Coronary artery (tissue), 2 donors: Measurements from ENCODE around the gene CYTIP.

Experiments
- DNase-seq: peaks from one replicate; pipeline ENCODE4 v3.0.0-alpha.2; 2017; ENCODE audit warnings: low spot score
- H3K27ac ChIP-seq, 2 donors: fragments of 200-600 bp; sonication (generic); one replicate each; pipeline ENCODE4 v1.5.1; 2016 to 2019
- H3K4me3 ChIP-seq: fragments of 200-600 bp; sonication (generic); 2 replicates; pipeline ENCODE4 v1.5.1; 2016; ENCODE audit warnings: mild to moderate bottlenecking, moderate library complexity
- TF ChIP-seq, protein P1 (sequence below): fragments of 200-600 bp; sonication (generic); IDR thresholded peaks from one replicate; pipeline ENCODE4 v1.5.1; 2019; ENCODE audit warnings: antibody characterized with exemption

CYTIP gene

GRCh38 chr2:157427003-157427921 lies 16.6 kb downstream of the CYTIP start:
- H3K27ac ChIP-seq = no peak overlapping the region
- H3K4me3 ChIP-seq = no peak overlapping the region
- no peak for DNase-seq
- TF ChIP-seq, protein P1, sequence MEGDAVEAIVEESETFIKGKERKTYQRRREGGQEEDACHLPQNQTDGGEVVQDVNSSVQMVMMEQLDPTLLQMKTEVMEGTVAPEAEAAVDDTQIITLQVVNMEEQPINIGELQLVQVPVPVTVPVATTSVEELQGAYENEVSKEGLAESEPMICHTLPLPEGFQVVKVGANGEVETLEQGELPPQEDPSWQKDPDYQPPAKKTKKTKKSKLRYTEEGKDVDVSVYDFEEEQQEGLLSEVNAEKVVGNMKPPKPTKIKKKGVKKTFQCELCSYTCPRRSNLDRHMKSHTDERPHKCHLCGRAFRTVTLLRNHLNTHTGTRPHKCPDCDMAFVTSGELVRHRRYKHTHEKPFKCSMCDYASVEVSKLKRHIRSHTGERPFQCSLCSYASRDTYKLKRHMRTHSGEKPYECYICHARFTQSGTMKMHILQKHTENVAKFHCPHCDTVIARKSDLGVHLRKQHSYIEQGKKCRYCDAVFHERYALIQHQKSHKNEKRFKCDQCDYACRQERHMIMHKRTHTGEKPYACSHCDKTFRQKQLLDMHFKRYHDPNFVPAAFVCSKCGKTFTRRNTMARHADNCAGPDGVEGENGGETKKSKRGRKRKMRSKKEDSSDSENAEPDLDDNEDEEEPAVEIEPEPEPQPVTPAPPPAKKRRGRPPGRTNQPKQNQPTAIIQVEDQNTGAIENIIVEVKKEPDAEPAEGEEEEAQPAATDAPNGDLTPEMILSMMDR = no peak

- DNase-seq = no peak
- TF ChIP-seq, protein P1 = no peak
- Histone ChIP-seq H3K27ac (no peak overlapping the region), H3K4me3 (no peak overlapping the region)
These were observed 17.4 kb downstream of the CYTIP start for GRCh38 chr2:157426477-157426994.

- Histone ChIP-seq H3K4me3 (no peak overlapping the region), H3K27ac (no peak overlapping the region)
- TF ChIP-seq, protein P1 = no peak
- no peak for DNase-seq
These were observed 19.5 kb downstream of the CYTIP start for GRCh38 chr2:157424374-157424773.

DNA sequence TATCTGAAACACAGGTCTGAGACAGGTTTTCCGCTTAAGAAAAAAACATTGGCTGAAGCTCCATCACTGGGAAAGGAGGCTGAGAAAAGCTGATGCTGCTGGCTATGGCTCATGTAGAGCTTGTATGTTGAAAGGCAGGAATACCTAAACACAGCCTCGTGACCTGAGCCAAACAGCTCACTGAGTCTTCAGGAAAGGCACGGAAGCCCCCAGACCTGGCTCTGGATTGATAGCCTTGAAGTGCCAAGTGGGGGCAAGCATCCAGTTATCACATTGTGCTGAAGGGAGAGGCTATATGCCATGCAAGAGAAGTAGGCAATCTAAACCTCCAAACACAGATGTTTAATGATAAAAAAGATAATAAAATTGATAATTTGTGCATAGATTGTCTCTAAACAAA lies 21.9 kb downstream of the CYTIP start:
- Histone ChIP-seq H3K27ac (no peak overlapping the region), H3K4me3 (no peak overlapping the region)
- TF ChIP-seq, protein P1 = no peak
- DNase-seq = no peak

- Histone ChIP-seq H3K4me3 (no peak overlapping the region), H3K27ac (peak overlapping the region in 1 of 2 donors; percentile 70)
- TF ChIP-seq, protein P1 = no peak
- DNase-seq = no peak
These were observed 22.5 kb downstream of the CYTIP start for GRCh38 chr2:157421331-157421944.

- Histone ChIP-seq H3K4me3 (no peak overlapping the region), H3K27ac (peak overlapping the region in 1 of 2 donors; percentile 70)
- no peak for DNase-seq
- TF ChIP-seq, protein P1 = no peak
These were observed 23.0 kb downstream of the CYTIP start for GRCh38 chr2:157420771-157421323.
